Fibroblast of peridontal ligament (primary cell): ENCODE measurements around the gene FBRSL1.

ENCODE experiments used
- DNase-seq: peaks from one replicate; pipeline ENCODE4 v3.0.0-alpha.2; 2010; ENCODE audit errors: extremely low read depth

The FBRSL1 gene

DNA sequence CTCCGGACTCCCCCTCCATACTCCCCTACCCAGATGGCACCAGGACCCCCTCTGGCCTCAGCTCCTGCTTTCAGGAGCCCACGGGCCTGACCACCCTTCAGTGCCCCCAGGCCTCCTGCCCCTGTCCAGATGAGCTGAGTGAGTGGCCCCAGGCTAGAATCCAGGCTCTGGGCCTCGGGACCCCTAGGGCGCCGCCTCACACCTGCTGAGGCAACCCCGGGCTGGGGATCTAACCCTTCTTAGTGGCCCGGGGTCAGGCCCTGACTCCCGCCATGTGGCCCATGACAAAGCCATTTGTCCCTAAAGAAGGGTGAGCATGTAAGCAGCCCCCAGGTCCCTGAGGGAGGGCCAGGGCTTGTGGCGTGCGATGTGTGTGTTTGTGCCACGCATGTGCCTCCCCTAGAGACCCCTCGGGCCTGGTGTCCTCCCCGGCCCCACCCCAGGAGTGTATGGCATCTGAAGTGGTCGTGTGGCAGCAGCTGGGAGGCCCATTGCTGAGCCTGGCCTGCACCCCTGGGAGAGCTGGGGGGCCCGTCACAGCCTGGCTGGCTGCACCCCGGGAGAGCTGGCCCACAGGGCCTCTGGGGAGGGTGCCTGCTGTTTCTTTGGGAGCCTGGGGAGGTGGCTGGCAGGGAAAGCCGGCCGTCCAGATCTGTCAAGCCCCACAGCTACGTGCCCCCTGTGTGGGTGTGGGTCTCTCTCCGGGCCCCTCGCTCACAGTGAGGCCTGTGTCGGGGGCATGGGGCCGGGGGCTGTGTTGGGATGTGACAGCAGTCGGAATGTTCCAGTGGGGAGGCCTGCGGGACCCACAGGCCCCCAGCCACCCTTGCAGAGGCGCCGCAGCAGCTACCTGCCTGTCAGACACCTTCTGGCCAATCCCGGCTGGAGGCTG lies 7.8 kb downstream of the FBRSL1 start:
- DNase-seq = no peak

DNA sequence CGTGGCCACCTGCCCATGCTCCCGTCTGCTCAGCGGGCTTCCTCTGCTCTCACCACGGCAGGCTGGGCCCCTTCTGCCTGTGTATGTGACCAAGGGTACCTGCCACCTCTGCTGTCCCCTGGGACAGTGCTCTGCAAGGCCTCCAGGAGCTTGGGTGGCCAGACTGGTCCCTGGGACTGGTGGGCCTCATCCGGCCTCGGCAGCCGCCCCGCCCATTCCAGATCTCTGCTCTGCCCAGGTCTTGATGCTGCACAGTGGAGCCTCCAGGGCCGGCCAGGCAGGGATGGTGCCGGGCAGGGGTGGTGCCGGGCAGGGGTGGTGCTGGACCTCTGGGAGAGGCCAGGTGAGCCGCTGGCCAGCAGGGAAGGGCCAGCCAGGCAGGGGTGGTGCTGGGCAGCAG lies 9.0 kb downstream of the FBRSL1 start:
- DNase-seq = no peak

DNA sequence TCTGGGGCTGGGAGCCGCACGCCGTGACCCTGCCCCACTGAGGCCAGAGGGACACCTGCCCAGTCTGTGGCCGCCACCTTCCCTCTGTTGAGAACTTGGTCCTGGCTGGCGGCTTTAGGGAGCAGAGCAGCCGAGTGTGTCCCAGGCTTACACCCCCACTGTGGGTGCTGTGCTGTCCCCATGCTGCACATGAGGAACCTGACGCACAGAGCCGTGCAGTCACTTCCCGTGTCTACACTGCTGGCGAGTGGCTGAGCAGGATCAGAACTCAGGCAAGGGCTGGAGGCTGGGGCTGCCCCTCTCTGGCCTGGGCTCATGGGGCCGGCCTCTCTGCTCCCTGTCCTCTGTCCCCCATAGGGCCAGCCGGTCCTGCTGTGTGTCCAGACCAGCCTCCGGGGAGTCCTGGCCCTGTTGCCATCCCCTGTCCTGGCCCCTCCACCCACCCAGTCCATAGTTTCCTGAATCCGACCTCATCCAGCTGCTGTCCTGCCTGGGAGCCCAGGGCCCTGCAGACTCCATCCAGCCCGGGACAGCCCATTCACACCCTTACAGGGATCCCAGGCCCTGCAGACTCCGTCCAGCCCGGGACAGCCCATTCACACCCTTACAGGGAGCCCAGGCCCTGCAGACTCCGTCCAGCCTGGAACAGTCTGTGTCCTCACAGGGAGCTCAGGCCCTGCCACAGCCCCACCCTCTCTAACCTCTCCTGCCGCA lies 10.3 kb downstream of the FBRSL1 start:
- no peak for DNase-seq

DNA sequence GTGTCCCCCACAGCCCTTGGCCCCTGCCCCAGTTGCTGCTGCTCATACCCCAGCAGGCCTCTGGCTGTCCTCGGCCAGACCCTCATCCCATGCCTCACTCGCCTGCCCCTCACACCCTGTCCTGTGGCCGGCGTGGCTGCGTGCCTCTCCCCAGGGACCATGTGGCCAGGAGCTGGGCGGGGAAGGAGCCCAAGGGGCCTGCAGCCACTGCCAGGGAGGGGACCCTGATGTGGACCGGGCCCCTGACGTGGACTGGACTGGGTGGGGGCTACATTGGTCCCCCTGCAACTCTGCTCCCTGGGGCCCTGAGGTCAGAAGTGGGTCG lies 10.9 kb downstream of the FBRSL1 start:
- no peak for DNase-seq

DNA sequence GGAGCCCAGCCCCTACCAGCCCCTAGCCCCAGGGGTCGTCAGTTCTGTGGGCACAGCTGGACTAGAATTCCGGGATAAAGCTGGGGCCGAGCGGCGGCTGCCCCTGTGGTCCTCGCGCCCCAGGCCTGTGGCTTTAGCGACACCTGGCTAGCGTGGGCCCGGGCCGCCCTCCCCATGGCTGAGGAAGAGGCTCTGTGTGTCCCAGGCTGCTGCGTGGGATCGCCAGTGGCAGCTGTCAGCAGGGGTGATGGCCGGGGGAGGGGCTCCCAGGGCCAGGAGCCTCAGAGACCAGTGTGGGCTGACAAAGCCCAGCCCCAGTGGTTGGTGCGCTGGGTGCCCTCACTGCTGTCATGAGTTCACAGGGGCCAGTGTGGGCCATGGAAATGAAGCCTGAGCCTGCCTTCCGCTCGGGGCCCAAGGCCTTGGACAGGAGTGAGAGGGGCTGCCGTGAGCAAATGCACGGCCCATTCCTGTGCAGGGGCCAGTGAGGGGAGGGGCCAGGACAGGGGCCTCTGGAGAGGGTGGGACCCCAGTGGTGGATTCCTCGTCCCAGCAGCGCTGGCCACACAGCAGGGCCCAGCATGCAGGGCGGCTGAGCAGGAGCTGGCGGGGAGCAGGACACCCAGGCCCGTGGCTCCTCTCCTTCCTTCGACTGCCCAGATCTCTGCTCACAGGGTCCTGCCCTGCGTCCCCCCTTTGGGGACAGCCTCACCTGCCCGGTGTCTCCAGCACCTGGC lies 11.4 kb downstream of the FBRSL1 start:
- no peak for DNase-seq

DNA sequence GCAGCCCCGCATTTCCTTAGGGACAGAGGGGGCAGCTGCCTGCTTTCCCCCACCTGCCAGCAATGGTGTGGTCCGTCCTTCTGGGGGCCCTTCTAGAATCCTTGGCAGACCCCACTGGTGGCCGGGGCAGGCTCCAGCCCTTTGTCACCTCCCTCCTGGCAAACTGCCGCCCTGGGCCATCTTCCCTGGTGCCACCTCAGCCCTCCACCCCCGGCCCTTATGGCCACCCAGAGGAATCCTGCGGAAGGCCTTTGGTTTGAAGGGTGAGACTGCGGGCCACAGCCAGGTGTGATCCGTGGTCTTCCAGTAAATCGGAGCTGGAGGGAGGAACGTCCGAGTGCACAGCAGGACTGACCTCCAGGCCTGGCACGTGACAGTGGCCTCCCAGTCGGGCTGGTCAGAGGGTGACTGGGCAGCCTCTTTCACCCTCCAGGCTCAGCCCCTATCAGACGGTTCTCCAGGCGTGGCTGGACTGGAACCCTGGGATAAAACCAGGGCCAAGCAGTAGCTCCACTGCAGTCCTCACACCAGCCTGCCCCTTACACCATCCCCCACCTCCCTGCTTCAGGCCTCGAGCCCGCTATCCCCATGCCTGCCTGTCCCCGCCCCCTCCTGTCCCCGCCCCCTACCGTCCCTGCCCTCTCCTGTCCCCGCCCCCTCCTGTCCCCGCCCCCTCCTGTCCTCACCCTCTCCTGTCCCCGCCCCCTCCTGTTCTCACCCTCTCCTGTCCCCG lies 12.4 kb downstream of the FBRSL1 start:
- DNase-seq = no peak

DNA sequence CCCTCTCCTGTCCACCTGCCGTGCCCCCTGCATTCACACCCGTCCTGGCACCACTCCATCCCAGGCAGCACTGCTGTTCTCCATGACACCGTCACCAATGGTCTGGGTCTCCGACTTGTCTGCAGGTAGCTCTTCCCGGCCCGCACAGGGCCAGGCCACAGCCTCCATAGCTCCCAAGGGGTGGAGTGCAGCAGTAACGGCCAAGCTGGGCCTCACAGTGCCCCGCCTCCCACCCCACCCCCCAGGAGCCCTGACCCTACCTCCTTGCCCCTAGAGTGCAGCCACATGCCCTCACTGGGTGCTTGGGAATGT lies 12.9 kb downstream of the FBRSL1 start:
- no peak for DNase-seq

DNA sequence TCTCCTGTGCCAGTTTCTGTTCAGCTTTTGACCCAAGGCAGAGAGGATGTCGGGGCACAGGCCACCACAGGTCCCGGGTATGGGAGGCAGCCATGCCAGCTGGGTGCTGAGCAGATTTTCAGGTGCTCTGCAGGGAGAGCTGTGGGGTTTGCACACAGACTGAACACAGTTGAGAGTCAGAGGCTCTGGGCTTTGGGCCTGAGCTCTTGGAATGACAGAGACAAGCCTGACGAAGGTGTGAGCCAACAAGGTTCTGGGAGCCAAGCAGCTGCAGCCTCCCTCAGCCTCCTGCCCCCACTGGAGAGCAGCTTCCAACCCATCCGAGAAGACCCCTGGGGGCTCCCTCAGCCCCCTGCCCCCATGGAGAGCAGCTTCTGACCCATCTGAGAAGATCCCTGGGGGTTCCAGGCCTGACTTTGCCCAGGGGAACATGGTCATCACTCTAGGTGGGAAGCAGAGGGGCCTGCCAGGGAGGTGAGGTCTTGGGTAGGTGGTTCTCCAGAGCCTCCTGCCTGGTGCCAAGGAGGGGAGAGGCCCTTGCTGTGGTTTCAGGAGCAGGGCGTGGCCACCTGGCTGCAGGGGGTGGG lies 13.8 kb downstream of the FBRSL1 start:
- DNase-seq = peak; percentile 35

DNA sequence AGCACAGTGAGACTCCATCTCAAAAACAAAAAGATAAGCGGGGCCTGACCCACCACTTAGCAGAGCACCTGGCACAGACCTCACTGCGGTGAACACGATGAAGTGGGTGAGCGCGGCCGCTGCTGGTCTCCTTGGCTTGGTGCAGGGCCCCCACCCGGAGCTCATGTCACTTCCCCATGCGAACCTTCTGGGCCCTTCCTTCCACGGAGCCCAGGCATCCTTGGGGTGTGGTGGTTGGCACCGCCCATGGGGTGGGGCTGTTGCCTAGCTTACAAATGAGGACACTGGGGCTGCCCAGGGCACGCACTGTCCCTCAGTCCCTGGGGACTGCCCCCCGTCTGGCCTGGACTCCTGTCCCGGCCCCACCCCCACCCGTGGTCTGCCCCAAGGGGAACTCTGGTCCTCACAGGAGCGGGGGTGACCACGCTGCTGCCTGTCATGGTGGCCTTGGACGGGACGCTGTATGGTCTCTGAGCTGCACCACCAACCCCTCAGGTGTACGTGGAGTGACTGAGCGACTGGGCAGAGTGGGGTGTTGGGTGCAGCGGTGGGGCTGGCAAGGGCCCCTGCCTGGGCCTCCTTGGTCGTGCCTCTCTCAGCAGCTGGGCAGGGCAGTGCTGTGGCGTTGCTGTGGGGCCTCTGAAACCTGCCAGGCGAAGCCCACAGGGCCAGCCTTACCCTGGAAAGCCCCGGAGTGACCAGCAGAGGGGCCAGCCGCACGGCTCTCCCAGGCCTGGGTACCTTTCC lies 15.3 kb downstream of the FBRSL1 start:
- DNase-seq = no peak

DNA sequence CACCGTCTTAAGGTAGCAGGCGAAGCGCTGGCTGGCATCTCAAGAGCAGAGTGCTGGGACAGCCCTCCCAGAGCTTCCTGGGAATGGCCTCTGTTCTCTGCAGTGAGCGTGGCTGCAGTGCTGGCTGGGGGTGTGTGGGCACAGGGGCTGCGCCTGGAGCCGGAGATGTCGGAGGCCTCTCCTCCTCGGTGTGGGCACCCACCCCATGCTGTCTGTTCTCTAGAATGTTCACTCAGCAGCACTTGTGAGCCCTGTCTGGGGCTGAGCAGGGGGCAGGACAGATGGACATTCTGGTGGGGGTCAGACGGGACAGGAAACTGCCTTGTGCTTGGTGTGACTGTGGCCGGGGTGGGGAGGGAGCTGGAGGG lies 15.9 kb downstream of the FBRSL1 start:
- no peak for DNase-seq

DNA sequence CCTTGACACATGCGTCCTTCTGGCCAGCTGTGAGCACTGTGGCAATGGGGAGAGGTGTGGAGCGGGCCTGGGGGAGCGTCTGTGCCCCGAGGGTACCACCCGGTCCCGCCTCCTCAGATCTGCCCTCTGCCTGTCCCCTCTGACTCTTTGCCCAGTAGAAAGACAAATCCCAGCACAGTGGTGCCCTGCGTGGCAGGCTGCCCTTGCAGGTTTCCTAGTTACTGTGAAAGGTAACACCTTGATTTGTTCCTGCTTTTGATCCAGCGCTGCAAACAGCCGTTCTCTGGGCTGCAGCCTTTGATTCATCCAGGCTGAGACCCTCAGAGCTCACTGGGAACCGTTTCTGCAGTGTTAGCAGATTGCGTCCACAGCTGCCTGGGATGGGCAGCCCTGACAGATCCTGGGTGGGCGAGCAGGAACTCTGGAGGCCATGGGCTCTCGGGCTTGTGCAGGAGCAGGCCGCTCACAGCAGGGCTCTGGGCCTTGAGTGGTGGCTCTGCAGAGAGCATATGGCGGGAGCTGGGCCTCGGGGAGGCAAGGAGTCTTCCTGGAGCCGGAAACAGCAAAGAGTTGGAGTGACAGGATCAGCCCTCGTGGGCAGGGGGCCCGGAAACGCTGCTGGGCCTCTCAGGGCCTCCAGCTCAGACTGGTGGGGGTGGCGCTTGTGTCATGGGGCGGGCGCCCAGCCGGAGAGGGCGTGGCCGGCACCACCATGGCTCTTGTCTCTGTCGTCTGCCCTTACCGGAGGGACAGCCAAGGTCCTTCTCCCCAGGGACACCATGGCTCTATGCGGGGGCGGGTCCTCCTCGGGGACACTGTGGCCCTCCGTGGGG lies 16.6 kb downstream of the FBRSL1 start:
- DNase-seq = peak; percentile 24

DNA sequence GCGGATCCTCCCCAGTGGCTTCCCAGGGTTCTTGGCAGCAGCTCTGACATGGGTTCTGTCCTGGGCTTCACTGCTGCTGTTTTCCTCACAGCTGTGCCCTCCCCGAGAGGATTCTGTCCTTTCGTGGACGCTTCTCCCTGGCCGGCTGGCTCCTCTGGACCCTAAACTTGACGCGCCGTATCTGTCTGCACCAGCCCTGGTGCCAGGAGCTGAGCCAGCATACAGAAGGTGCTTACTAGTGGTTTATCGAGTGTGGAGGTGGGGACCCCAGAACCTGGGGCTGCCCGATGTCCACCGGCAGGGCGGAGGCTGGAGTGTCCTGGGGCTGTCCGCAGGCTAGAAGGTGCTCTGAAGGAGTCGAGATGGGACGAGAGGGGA lies 17.2 kb downstream of the FBRSL1 start:
- DNase-seq = no peak

DNA sequence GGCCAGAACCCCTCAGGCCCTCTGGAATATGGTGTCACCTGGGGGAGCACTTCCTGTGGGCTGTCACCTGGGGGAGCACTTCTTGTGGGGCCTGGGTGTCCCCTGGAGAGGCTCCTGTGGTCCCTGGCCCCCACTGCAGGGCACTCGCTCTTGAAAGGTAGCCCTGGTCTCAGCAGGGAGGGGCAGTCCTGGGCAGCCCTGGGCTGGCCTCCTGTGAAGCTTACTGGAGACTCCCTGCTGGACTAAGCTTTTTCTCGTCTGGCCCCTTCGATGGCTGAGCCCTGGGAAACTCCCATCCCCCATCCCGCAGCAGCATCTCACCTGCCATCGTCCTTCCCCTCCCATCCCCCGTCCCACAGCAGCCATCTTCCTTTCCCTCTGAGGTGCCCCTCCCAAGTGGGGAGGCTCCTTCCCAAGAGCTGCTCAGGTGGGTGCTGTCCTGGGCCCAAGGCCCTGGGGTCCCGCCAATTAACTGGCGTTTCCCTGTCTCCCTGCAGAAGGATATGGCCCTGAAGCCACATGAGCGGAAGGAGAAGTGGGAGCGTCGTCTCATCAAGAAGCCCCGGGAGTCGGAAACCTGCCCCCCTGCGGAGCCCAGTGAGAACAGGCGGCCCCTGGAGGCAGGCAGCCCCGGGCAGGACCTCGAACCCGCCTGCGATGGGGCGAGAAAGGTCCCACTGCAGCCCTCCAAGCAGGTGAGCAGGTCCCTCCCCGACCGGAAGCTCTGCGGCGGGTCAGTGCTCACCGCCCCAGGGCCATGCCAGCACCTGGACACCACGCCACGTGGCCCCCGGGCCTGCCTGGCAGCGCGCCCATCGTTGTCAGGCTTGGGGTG lies 17.9 kb downstream of the FBRSL1 start:
- DNase-seq = no peak

DNA sequence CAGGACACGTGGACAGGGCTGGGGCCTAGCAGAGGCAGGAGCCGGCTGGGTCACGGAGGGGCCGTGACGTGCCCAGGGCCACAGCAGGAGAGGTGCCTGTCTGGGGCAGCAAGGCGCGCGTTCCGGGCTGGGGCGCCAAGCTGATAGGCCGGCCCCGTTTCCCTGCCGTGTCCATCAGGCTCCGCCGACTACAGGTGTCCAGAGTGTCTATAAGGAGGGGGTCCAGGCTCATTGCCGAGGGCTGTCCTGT lies 18.5 kb downstream of the FBRSL1 start:
- DNase-seq = no peak

DNA sequence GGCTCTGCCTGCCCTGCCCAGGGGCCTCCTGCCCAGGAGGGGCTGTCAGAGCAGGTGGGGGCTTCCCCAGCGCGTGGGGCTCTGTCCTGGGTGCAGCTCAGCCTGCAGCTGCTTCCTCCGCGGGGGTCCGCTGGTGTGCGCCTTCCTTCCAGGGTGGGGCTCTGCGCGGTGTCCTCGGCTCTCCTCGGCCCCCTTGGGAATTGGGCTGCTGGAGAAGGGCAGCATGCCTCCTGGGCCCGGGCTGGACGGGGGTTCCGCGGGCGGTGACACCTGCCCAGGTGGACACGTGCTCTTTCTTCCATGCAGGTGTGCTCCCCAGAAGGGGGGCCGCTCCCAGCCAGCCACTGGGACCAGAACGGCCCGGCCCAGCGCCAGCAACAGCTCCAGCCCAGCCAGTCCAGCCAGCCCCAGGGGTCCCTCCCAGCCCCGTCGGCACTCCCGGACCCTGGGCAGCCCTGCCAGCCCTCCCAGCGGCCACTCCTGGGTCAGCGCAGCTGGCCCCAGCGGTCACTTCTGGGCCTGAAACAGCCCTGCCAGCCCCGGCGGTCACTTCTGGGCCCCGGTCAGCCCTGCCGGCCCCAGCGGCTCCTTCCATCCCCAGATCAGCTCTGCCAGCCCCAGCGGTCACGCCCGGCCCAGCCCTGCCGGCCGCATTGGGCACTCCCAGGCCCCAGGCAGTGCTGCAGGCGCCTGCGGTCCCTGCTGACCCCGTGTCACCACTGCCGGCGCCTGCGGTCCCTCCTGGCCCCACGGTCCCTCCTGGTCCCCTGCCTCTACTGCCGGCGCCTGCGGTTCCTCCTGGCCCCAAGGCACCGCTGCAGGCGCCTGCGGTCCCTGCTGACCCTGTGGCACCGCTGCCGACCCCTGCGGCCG lies 19.1 kb downstream of the FBRSL1 start:
- DNase-seq = no peak

DNA sequence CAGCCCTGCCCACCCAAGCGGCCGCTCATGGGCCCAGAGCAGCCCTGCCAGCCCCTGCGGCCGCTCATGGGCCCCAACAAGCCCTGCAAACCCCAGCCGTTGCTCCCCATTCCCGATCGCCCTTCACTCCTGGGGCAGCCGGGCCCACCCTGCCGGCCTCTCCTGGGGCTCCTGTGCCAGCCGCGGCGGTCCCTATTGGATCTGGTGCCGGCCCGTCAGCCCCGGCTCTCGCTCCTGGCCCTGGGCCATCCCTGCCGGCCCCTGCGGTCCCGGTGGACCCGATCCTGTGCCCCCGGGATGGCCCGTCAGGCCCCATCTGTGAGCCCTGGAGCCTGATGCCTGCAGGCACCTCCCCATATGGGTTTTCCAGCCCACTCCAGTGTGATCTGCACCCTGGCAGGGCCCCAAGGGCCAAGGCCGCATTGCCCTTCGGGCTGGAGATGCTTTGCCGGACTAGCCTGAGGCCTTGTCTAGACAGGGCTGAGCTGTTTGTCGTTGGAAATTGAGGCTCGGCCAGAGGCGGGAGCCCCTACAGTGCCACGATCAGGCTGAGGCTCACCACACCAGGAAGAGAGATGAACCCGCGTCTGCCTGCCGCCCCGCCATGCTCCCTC lies 20.3 kb downstream of the FBRSL1 start:
- no peak for DNase-seq

DNA sequence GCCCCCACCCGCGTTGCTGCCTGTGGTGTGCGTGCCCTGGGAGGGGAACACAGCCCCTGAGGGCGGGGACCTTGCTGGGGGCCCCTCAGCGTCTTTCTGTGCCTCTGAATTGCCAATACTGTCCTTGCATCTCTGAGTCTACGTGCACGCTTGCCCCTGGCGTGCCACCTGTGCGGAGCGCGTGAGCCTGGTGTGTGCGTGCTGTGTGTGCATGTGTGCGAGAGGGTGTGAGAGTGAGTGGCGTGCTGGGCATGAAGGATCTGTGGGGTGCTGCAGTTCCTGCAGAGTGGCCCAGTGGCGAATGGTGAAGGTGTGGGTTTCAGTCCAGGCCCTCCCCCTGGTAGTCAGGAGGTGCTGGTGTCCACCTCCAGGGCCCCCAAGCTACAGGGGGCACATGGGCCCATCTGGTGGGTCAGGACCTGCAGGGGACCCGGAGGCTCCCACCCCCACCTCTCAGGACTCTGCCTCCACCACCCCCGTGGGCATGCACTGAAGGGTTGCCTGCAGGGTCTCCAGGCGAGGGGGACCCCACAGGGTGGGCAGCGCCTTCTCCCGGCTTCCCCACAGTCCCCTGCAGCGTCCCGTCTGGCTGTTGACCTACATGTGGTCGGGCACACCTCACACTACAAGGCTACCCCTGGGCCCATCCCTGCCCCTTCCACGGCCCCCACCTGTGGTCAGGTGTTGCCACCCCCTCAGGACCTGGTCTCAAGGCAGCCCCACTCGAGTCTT lies 21.0 kb downstream of the FBRSL1 start:
- DNase-seq = no peak
